Fibroblast of lung (primary cell): Measurements from ENCODE around the gene TMEM267. TPM values are rescaled to one million over a fixed set of nuclear protein-coding genes. Genes with fewer than 3 reads are reported as not detected.

Experiments
- DNase-seq, 2 donors: peaks; one replicate each; pipeline versions ENCODE4 v3.0.0 to v3.0.0-alpha.2; 2010; ENCODE audit warnings: low read depth in 2 of 2
- H2AFZ ChIP-seq: 2 replicates; pipeline ENCODE4 v1.5.1; 2012; ENCODE audit warnings: low read length, control low read depth, inconsistent platforms
- H3K27ac ChIP-seq: 2 replicates; pipeline ENCODE4 v1.5.1; 2011; ENCODE audit warnings: low read length, control low read depth; ENCODE audit not compliant: insufficient read depth
- H3K27me3 ChIP-seq: 2 replicates; pipeline ENCODE4 v1.5.1; 2011; ENCODE audit warnings: mild to moderate bottlenecking, low read length; ENCODE audit not compliant: control insufficient read depth, insufficient read depth
- H3K36me3 ChIP-seq: 2 replicates; pipeline ENCODE4 v1.5.1; 2011; ENCODE audit warnings: low read length; ENCODE audit not compliant: control insufficient read depth, insufficient read depth
- H3K4me1 ChIP-seq: 2 replicates; pipeline ENCODE4 v1.5.1; 2011; ENCODE audit warnings: low read length; ENCODE audit not compliant: control insufficient read depth, insufficient read depth; ENCODE audit errors: extremely low read depth
- H3K4me2 ChIP-seq: 2 replicates; pipeline ENCODE4 v1.5.1; 2011; ENCODE audit warnings: low read length, control low read depth; ENCODE audit not compliant: insufficient read depth; ENCODE audit errors: extremely low read depth
- H3K4me3 ChIP-seq, 4 experiments: fragments of 200-600 bp in 1 of 4; sonication (generic) in 1 of 4; replicated peaks in 1 of 4; 2 replicates each; pipeline ENCODE4 v1.5.1; 2011 to 2016; ENCODE audit warnings: low read length in 4 of 4, low read depth in 3 of 4, mild to moderate bottlenecking in 3 of 4, control low read depth in 2 of 4, inconsistent platforms in 1 of 4, mixed read lengths in 1 of 4; ENCODE audit not compliant: insufficient read depth in 1 of 4; ENCODE audit errors: control extremely low read depth in 1 of 4
- H3K79me2 ChIP-seq: 2 replicates; pipeline ENCODE4 v1.5.1; 2012; ENCODE audit warnings: mild to moderate bottlenecking, low read length, inconsistent platforms; ENCODE audit not compliant: control insufficient read depth, insufficient read depth
- H3K9ac ChIP-seq: 2 replicates; pipeline ENCODE4 v1.5.1; 2011; ENCODE audit warnings: mild to moderate bottlenecking, low read length, control low read depth; ENCODE audit not compliant: insufficient read depth
- H3K9me3 ChIP-seq: 2 replicates; pipeline ENCODE4 v1.5.1; 2012; ENCODE audit warnings: low read depth, low read length; ENCODE audit not compliant: control insufficient read depth, insufficient read depth
- H4K20me1 ChIP-seq: 2 replicates; pipeline ENCODE4 v1.5.1; 2011; ENCODE audit warnings: low read length; ENCODE audit not compliant: control insufficient read depth, insufficient read depth; ENCODE audit errors: extremely low read depth
- EZH2 ChIP-seq: IDR thresholded peaks from 2 replicates; pipeline ENCODE4 v1.5.1; 2012; ENCODE audit warnings: low read length, control low read depth, mild to moderate bottlenecking; ENCODE audit errors: missing control alignments
- polyA plus RNA-seq, 2 donors: library from polyadenylated mRNA; depleted of rRNA in 1 of 2; stranded (reverse) in 1 of 2; unstranded in 1 of 2; fragments of >200 nt; gene quantifications; 2 replicates each; pipeline ENCODE4 v1.2.1, GENCODE V29; 2011 to 2012; ENCODE audit warnings: missing spikeins in 1 of 2
- total RNA-seq: library from RNA; depleted of rRNA; stranded (reverse); fragments of >200 nt; gene quantifications from 2 replicates; pipeline ENCODE4 v1.2.1, GENCODE V29; 2014
- TF ChIP-seq, protein P1 (sequence below), 2 donors: IDR thresholded peaks in 1 of 2; conservative IDR thresholded peaks in 1 of 2; 1 replicate in 1 of 2; 2 replicates in 1 of 2; pipeline ENCODE4 v1.5.1; 2011 to 2012; ENCODE audit warnings: low read length in 2 of 2, control low read depth in 1 of 2, inconsistent platforms in 1 of 2, low read depth in 1 of 2, mild to moderate bottlenecking in 1 of 2

Gene TMEM267
- total and polyA plus RNA-seq, 2 donors (not counting 1 experiment from before 2014, with no cell fraction given) = 21.2 to 24.3 TPM

DNA sequence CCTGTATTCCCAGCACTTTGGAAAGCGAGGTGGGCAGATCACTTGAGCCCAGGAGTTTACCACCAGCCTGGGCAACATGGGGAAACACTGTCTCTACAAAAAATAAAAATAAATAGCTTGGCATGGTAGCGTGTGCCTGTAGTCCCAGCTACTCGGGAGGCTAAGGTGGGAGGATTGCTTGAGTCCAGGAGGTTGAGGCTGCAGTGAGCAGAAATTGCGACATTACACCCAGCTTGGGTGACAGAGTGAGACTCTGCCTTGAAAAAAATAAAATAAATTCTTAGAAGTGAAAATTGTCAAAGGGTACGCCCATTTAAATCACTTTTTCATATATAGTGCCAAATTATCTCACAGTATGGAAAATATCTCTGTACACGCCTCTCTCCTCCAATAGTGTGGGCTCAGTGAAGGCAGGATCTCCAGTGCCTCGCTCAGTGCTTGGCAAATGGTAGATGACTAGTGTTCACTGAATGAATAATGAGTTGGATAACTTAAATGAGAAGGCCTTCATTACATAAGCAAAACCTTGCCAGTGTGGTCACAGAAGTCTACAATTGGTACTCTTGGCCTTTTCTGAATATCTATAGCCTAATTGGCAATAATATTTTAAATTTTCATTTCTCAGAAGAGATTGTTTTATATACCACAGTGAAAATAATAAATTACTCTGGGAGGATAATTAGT lies 62.1 kb downstream of the TMEM267 start:
- Histone ChIP-seq H3K4me3 (no peak overlapping the region), H3K79me2 (no peaks in the 10 kb centered on the region), H4K20me1 (no peaks in the 10 kb centered on the region), H3K36me3 (no peaks in the 10 kb centered on the region), H3K4me2 (no peak overlapping the region), H3K9ac (no peak overlapping the region), H3K9me3 (no peaks in the 10 kb centered on the region), H3K27ac (no peak overlapping the region), H3K4me1 (no peaks in the 10 kb centered on the region), H3K27me3 (peaks cover 5% of the 10 kb centered on the region), H2AFZ (no peak overlapping the region)
- TF ChIP-seq, protein P1, sequence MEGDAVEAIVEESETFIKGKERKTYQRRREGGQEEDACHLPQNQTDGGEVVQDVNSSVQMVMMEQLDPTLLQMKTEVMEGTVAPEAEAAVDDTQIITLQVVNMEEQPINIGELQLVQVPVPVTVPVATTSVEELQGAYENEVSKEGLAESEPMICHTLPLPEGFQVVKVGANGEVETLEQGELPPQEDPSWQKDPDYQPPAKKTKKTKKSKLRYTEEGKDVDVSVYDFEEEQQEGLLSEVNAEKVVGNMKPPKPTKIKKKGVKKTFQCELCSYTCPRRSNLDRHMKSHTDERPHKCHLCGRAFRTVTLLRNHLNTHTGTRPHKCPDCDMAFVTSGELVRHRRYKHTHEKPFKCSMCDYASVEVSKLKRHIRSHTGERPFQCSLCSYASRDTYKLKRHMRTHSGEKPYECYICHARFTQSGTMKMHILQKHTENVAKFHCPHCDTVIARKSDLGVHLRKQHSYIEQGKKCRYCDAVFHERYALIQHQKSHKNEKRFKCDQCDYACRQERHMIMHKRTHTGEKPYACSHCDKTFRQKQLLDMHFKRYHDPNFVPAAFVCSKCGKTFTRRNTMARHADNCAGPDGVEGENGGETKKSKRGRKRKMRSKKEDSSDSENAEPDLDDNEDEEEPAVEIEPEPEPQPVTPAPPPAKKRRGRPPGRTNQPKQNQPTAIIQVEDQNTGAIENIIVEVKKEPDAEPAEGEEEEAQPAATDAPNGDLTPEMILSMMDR (conservative IDR thresholded peaks at IDR 0.05 in 1 of 2, IDR thresholded peaks at IDR 0.05 in 1 of 2; ENCODE audit: low read depth in 1 of 2, low read length in 2 of 2) = no peak
- no peak for TF ChIP-seq EZH2
- DNase-seq = peak in 1 of 2 donors; percentile 79

DNA sequence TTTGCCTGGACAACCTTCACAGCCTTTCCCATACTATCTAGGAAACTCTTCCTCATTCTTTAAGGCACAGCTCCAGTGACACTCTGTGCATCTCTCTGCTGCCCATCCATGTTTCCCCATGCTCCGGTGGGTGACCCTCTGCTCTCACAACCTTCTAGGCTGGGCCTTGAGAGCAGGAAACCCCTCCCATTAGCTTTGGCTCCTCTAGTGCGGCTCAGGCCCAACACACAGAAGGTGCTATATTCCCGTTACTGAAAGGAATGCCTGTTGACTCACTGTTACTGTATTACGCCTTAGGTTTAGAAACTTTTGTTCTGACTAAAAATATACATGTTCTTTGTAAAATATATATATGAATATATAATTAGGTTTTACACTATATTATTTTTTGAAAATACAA lies 63.4 kb downstream of the TMEM267 start:
- H3K27me3 ChIP-seq = peaks cover 6% of the 10 kb centered on the region
- H3K9me3 ChIP-seq = no peaks in the 10 kb centered on the region
- no peak overlapping the region for H3K4me2 ChIP-seq
- H4K20me1 ChIP-seq = no peaks in the 10 kb centered on the region
- H3K4me3 ChIP-seq = no peak overlapping the region
- H3K79me2 ChIP-seq = no peaks in the 10 kb centered on the region
- no peak overlapping the region for H2AFZ ChIP-seq
- TF ChIP-seq, protein P1 (conservative IDR thresholded peaks at IDR 0.05 in 1 of 2, IDR thresholded peaks at IDR 0.05 in 1 of 2; ENCODE audit: low read depth in 1 of 2, low read length in 2 of 2) = no peak
- TF ChIP-seq EZH2 = no peak
- no peaks in the 10 kb centered on the region for H3K4me1 ChIP-seq
- DNase-seq = peak in 1 of 2 donors; percentile 49
- H3K36me3 ChIP-seq = no peaks in the 10 kb centered on the region
- no peak overlapping the region for H3K9ac ChIP-seq
- H3K27ac ChIP-seq = no peak overlapping the region

DNA sequence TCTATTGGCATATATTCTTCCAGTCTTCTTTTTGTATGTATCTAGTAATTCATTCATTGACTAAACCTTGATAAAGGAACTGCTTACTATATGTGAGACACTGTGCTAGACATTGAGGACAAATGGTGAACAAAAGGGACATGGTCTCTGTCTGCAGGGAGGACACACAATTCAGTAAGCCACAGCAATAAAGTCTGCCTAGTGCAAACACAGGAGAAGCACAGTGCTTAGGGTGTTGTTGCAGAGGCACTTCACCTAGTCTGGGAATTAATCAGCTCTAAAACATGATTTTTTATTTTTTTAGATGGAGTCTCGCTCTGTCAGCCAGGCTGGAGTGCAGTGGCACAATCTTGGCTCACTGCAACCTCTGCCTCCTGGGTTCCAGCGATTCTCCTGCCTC lies 65.1 kb downstream of the TMEM267 start:
- Histone ChIP-seq H3K4me1 (no peaks in the 10 kb centered on the region), H3K4me3 (no peak overlapping the region)

More for the DNA sequence above, 65.1 kb downstream of the TMEM267 start:
- Histone ChIP-seq H3K9me3 (no peaks in the 10 kb centered on the region), H3K36me3 (no peaks in the 10 kb centered on the region), H3K27ac (no peak overlapping the region), H3K9ac (no peak overlapping the region), H3K27me3 (peaks cover 6% of the 10 kb centered on the region), H3K79me2 (no peaks in the 10 kb centered on the region), H4K20me1 (no peaks in the 10 kb centered on the region), H3K4me2 (no peak overlapping the region), H2AFZ (no peak overlapping the region)
- TF ChIP-seq EZH2 = no peak
- TF ChIP-seq, protein P1 (conservative IDR thresholded peaks at IDR 0.05 in 1 of 2, IDR thresholded peaks at IDR 0.05 in 1 of 2; ENCODE audit: low read depth in 1 of 2, low read length in 2 of 2) = no peak
- no peak for DNase-seq
